Neuronal stem cell (in vitro differentiated cells): ENCODE data around the gene OR1M1.
A peak's percentile ranks its signal among the peaks of the same experiment; 100 is the strongest.
"Not testable (repeated sequence)": the region's sequence is repeated elsewhere in the genome, so short reads cannot be mapped to it uniquely, and the experiment has no call there.

ENCODE experiments used
- DNase-seq: peaks from one replicate; pipeline ENCODE4 v3.0.0-alpha.2; 2013; ENCODE audit warnings: low spot score
- H2AFZ ChIP-seq: one replicate; pipeline ENCODE4 v1.6.1; 2013; ENCODE audit warnings: mild to moderate bottlenecking, low read length, inconsistent platforms
- H2AK5ac ChIP-seq: 2 replicates; pipeline ENCODE4 v1.6.1; 2013; ENCODE audit warnings: low read depth, mild to moderate bottlenecking, inconsistent platforms, low read length, moderate library complexity, mixed read lengths
- H2BK120ac ChIP-seq: 2 replicates; pipeline ENCODE4 v1.6.1; 2013; ENCODE audit warnings: low read depth, mild to moderate bottlenecking, inconsistent platforms, low read length, moderate library complexity, mixed read lengths
- H2BK12ac ChIP-seq: one replicate; pipeline ENCODE4 v1.6.1; 2013; ENCODE audit warnings: low read length, inconsistent platforms
- H2BK15ac ChIP-seq: 2 replicates; pipeline ENCODE4 v1.6.1; 2013; ENCODE audit warnings: mild to moderate bottlenecking, low read length, inconsistent platforms, mixed read lengths
- H2BK5ac ChIP-seq: one replicate; pipeline ENCODE4 v1.6.1; 2013; ENCODE audit warnings: inconsistent platforms, mild to moderate bottlenecking, low read length, moderate library complexity
- H3K14ac ChIP-seq: one replicate; pipeline ENCODE4 v1.6.1; 2013; ENCODE audit warnings: low read length, inconsistent platforms
- H3K18ac ChIP-seq: 2 replicates; pipeline ENCODE4 v1.6.1; 2013; ENCODE audit warnings: low read length, inconsistent platforms
- H3K23ac ChIP-seq: 2 replicates; pipeline ENCODE4 v1.6.1; 2013; ENCODE audit warnings: low read depth, mild to moderate bottlenecking, mixed read lengths, low read length, inconsistent platforms; ENCODE audit not compliant: poor library complexity
- H3K27ac ChIP-seq: replicated peaks from 3 replicates; pipeline ENCODE4 v1.5.1; 2013; ENCODE audit warnings: low read length, inconsistent platforms
- H3K27me3 ChIP-seq, 3 experiments: 2 replicates each; pipeline ENCODE4 v1.6.1; 2013; ENCODE audit warnings: low read length in 3 of 3, mild to moderate bottlenecking in 2 of 3, inconsistent platforms in 1 of 3, low read depth in 1 of 3, mixed read lengths in 1 of 3, moderate library complexity in 1 of 3; ENCODE audit not compliant: control insufficient read depth in 3 of 3, insufficient read depth in 3 of 3
- H3K36me3 ChIP-seq, 2 donors: replicated peaks in 1 of 2; 2 replicates each; pipeline ENCODE4 v1.6.1; 2013; ENCODE audit warnings: low read length in 2 of 2; ENCODE audit not compliant: control insufficient read depth in 2 of 2, insufficient read depth in 2 of 2
- H3K4ac ChIP-seq: 2 replicates; pipeline ENCODE4 v1.6.1; 2013; ENCODE audit warnings: inconsistent platforms, mild to moderate bottlenecking, low read length, moderate library complexity
- H3K4me1 ChIP-seq, 2 donors: 1 replicate in 1 of 2; 2 replicates in 1 of 2; pipeline ENCODE4 v1.6.1; 2013; ENCODE audit warnings: low read length in 2 of 2, low read depth in 1 of 2; ENCODE audit not compliant: control insufficient read depth in 2 of 2, insufficient read depth in 1 of 2
- H3K4me2 ChIP-seq: one replicate; pipeline ENCODE4 v1.6.1; 2013; ENCODE audit warnings: mild to moderate bottlenecking, low read length, inconsistent platforms; ENCODE audit not compliant: insufficient read depth, poor library complexity, severe bottlenecking
- H3K4me3 ChIP-seq, 2 donors: 2 replicates each; pipeline ENCODE4 v1.5.1; 2013; ENCODE audit warnings: low read length in 2 of 2, mild to moderate bottlenecking in 2 of 2, inconsistent platforms in 1 of 2, moderate library complexity in 1 of 2
- H3K79me1 ChIP-seq: one replicate; pipeline ENCODE4 v1.6.1; 2013; ENCODE audit warnings: low read depth, mild to moderate bottlenecking, inconsistent platforms, low read length, moderate library complexity
- H3K9ac ChIP-seq: one replicate; pipeline ENCODE4 v1.6.1; 2013; ENCODE audit warnings: mild to moderate bottlenecking, low read depth, low read length, inconsistent platforms; ENCODE audit not compliant: poor library complexity
- H3K9me3 ChIP-seq, 2 donors: replicated peaks in 1 of 2; 2 replicates each; pipeline versions ENCODE3 to v1.6.1; 2013; ENCODE audit warnings: low read length in 2 of 2, mild to moderate bottlenecking in 2 of 2, inconsistent platforms in 1 of 2, low read depth in 1 of 2, mixed read lengths in 1 of 2, moderate library complexity in 1 of 2; ENCODE audit not compliant: control insufficient read depth in 2 of 2, insufficient read depth in 1 of 2
- H4K8ac ChIP-seq: one replicate; pipeline ENCODE4 v1.6.1; 2013; ENCODE audit warnings: low read depth, mild to moderate bottlenecking, inconsistent platforms, low read length, moderate library complexity
- H4K91ac ChIP-seq: one replicate; pipeline ENCODE4 v1.6.1; 2013; ENCODE audit warnings: low read length, low read depth, mild to moderate bottlenecking, inconsistent platforms; ENCODE audit not compliant: poor library complexity
- WGBS, 2 donors: extraction: QIAGEN DNeasy Blood & Tissue Kit; methylation state at CpG; one replicate each; pipeline ENCODE4 v1.1.7; 2013; ENCODE audit warnings: missing lambda C conversion rate in 2 of 2, mixed read lengths in 1 of 2; ENCODE audit not compliant: insufficient read length in 2 of 2, insufficient replicate concordance in 1 of 2; ENCODE audit errors: extremely low coverage in 2 of 2; 5-methylcytosine and 5-hydroxymethylcytosine counted together

The OR1M1 gene

DNA sequence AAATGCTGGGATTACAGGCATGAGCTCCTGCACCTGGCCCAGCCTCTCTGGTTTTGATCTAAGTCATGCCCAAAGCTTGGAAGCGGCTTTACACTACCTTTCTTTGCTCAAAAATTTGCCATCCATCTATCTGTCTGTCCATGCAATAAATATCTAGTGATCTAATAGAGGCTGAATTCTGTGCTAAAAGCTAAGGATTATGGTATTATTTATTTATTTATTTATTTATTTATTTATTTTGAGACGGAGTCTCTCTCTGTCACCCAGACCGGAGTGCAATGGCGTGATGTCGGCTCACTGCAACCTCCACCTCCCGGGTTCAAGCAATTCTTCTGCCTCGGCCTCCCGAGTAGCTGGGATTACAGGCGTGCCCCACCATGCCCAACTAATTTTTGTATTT is 30.7 kb upstream of the OR1M1 start:
- not testable (repeated sequence) for H3K23ac ChIP-seq, H3K36me3 ChIP-seq, H3K79me1 ChIP-seq, H3K9ac ChIP-seq, H2BK5ac ChIP-seq, H3K4ac ChIP-seq, H3K4me2 ChIP-seq, H2AK5ac ChIP-seq, H2AFZ ChIP-seq, H3K18ac ChIP-seq, H3K27ac ChIP-seq, H2BK15ac ChIP-seq, H3K4me1 ChIP-seq, H4K91ac ChIP-seq, H2BK12ac ChIP-seq, H3K4me3 ChIP-seq, H3K9me3 ChIP-seq, H3K14ac ChIP-seq, H4K8ac ChIP-seq, H2BK120ac ChIP-seq, DNase-seq
- WGBS, 2 donors, result no CpG with 5 or more reads among the region's 9 CpGs
- peaks cover 0 to 19% (median 0%) of the 10 kb centered on the region in 3 experiments for H3K27me3 ChIP-seq

DNA sequence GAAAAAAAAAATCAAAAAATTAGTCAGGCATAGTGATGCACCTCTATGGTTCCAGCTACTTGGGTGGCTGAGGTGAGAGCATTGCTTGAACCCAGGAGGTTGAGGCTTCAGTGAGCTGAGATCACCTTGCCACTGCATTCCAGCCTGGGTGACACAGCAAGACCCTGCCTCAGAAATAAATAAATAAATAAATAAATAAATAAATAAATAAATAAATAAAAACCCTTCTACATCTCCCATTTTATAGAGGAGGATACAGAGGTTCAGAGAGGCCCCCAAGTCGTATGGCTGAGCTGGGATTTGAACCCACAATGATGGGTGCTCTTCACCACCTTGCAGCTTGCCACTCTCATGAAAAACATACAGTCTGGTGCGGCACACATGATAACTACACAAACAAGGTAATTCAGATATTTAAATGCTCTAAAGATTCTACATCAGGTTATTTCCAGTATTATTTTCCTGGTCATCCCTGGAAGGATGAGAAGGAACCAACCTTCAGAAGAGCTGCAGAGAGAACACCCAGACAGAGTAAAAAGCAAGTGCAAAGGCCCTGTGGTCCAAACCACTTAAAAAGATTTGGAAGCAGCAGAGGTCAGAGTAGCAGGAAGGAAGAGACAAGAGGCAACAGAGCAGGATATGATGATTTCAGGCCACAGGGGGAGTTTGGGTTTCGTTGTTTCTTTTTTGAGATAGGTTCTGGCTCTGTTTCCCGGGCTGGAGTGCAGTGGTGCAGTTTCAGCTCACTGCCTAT is 29.2 kb upstream of the OR1M1 start:
- Histone ChIP-seq H4K91ac (no peak overlapping the region), H3K9me3 (no peaks in the 10 kb centered on the region)
- no CpG with 5 or more reads among the region's 4 CpGs for WGBS, 2 donors

DNA sequence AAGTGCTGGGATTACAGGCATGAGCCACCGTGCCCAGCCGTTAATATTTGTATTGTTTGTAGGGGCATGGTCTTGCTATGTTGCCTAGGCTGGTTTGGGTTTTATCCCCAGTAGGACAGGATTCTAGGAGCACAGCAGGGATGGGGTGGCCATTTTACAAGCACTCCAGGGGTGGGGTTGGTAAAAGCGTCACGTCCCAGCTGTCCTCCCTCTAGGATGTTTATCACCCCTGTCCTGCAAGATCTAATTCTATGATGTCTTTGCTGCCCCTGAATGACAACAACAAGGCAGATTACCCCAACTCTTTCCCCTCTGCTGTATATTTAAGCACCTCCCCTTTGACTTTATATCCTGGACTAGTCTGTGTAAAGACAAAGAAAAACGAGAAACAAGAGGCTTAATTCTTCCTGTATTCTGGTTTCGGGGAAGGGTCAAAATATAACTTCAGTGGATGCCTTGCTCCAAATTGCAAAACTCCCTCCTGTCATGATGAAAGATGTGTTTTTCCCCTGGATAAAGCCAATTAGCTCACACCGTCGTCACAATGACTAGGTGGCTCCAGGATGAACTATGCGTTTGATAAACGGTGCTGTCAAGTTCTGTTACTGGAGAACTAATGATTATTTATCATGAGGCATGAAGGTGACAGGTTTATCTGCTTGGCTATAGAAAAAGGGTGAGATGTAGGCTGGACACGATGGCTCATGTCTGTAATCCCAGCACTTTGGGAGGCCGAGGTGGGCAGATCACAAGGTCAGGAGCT is 27.8 kb upstream of the OR1M1 start:
- Histone ChIP-seq H3K9me3 (no peaks in the 10 kb centered on the region), H2BK15ac (no peak overlapping the region), H2AK5ac (no peak overlapping the region), H3K4me1 (no peaks in the 10 kb centered on the region), H2BK5ac (no peak overlapping the region), H4K91ac (no peak overlapping the region), H3K4ac (no peak overlapping the region), H2AFZ (no peak overlapping the region), H3K23ac (no peak overlapping the region), H3K36me3 (no peaks in the 10 kb centered on the region), H3K79me1 (no peaks in the 10 kb centered on the region), H4K8ac (no peak overlapping the region), H3K4me2 (no peak overlapping the region), H3K9ac (no peak overlapping the region), H2BK12ac (no peak overlapping the region), H3K4me3 (no peak overlapping the region), H3K18ac (peak overlapping the region; percentile 17), H3K27ac (no peak overlapping the region), H3K14ac (no peak overlapping the region), H3K27me3 (peaks cover 0 to 14% (median 0%) of the 10 kb centered on the region in 3 experiments), H2BK120ac (no peak overlapping the region)
- DNase-seq, result no peak
- WGBS, 2 donors, result no CpG with 5 or more reads among the region's 12 CpGs

More for the DNA sequence above, 29.2 kb upstream of the OR1M1 start:
- Histone ChIP-seq H2BK5ac (no peak overlapping the region), H2BK120ac (no peak overlapping the region), H3K14ac (no peak overlapping the region), H3K4me1 (no peaks in the 10 kb centered on the region), H2AFZ (no peak overlapping the region), H3K9ac (no peak overlapping the region), H3K79me1 (no peaks in the 10 kb centered on the region), H3K27ac (no peak overlapping the region), H4K8ac (no peak overlapping the region), H3K23ac (no peak overlapping the region), H3K4ac (no peak overlapping the region), H2AK5ac (no peak overlapping the region), H3K27me3 (peaks cover 0 to 19% (median 0%) of the 10 kb centered on the region in 3 experiments), H2BK12ac (no peak overlapping the region), H3K18ac (no peak overlapping the region), H3K4me2 (no peak overlapping the region), H3K36me3 (no peaks in the 10 kb centered on the region), H3K4me3 (no peak overlapping the region), H2BK15ac (no peak overlapping the region)
- DNase-seq, result no peak
